OCI-LY1 (cell line): ENCODE results near the gene NEGR1.

Source experiments
- H2AFZ ChIP-seq: fragments of 200-600 bp; sonication (generic), shearing (Covaris generic); 2 replicates; pipeline ENCODE4 v1.6.0; 2014; ENCODE audit warnings: antibody characterized with exemption, mild to moderate bottlenecking, low read length
- H3F3A ChIP-seq: fragments of 200-600 bp; sonication (generic), shearing (Covaris generic); 2 replicates; pipeline ENCODE4 v1.6.0; 2014; ENCODE audit warnings: mild to moderate bottlenecking, antibody characterized with exemption, low read length, moderate library complexity; ENCODE audit not compliant: insufficient read depth
- H3K27ac ChIP-seq: fragments of 200-600 bp; sonication (generic); 2 replicates; pipeline ENCODE4 v1.5.1; 2014; ENCODE audit warnings: low read length, mixed run types, mild to moderate bottlenecking, low read depth; ENCODE audit not compliant: poor library complexity, severe bottlenecking
- H3K27me3 ChIP-seq: fragments of 200-600 bp; sonication (generic); 2 replicates; pipeline ENCODE4 v1.6.0; 2014; ENCODE audit warnings: antibody characterized with exemption, mild to moderate bottlenecking, low read length, moderate library complexity; ENCODE audit not compliant: insufficient read depth
- H3K36me3 ChIP-seq: fragments of 200-600 bp; sonication (generic); 2 replicates; pipeline ENCODE4 v1.6.1; 2014; ENCODE audit warnings: mild to moderate bottlenecking, antibody characterized with exemption, low read length, moderate library complexity, mixed read lengths; ENCODE audit not compliant: insufficient read depth
- H3K4me1 ChIP-seq: fragments of 200-600 bp; sonication (generic); 2 replicates; pipeline ENCODE4 v1.5.1; 2014; ENCODE audit warnings: mild to moderate bottlenecking, low read length, moderate library complexity; ENCODE audit not compliant: insufficient read depth, severe bottlenecking
- H3K4me2 ChIP-seq: fragments of 200-600 bp; sonication (generic), shearing (Covaris generic); 2 replicates; pipeline ENCODE4 v1.6.1; 2014; ENCODE audit warnings: low read length
- H3K4me3 ChIP-seq: fragments of 200-600 bp; sonication (generic); 2 replicates; pipeline ENCODE4 v1.5.1; 2014; ENCODE audit warnings: low read length, low read depth, mild to moderate bottlenecking, mixed read lengths; ENCODE audit not compliant: poor library complexity, severe bottlenecking
- H3K79me2 ChIP-seq: fragments of 200-600 bp; shearing (Covaris generic); 2 replicates; pipeline ENCODE4 v1.6.1; 2016; ENCODE audit warnings: mixed run types, low read length, mixed read lengths; ENCODE audit not compliant: insufficient read depth
- H3K9ac ChIP-seq: fragments of 200-600 bp; sonication (generic), shearing (Covaris generic); 2 replicates; pipeline ENCODE4 v1.6.1; 2014; ENCODE audit warnings: mild to moderate bottlenecking, low read length, mixed read lengths
- H3K9me2 ChIP-seq: fragments of 200-600 bp; sonication (generic), shearing (Covaris generic); 2 replicates; pipeline ENCODE4 v1.6.1; 2014; ENCODE audit warnings: low read depth, mild to moderate bottlenecking, low read length, mixed read lengths
- H3K9me3 ChIP-seq: fragments of 200-600 bp; shearing (Covaris generic); 2 replicates; pipeline ENCODE4 v1.6.1; 2014; ENCODE audit warnings: low read length, mixed read lengths
- H4K20me1 ChIP-seq: fragments of 200-600 bp; sonication (generic), shearing (Covaris generic); 2 replicates; pipeline ENCODE4 v1.6.0; 2016; ENCODE audit warnings: mild to moderate bottlenecking, low read length; ENCODE audit not compliant: insufficient read depth
- CTCF ChIP-seq: fragments of 200-600 bp; sonication (generic), shearing (Covaris generic); IDR thresholded peaks from 2 replicates; pipeline ENCODE4 v1.5.1; 2017; ENCODE audit warnings: mild to moderate bottlenecking, antibody characterized with exemption, low read length, moderate library complexity, mixed read lengths
- EZH2 ChIP-seq: fragments of 200-600 bp; sonication (generic), shearing (Covaris generic); IDR thresholded peaks from 2 replicates; pipeline ENCODE4 v1.8.0; 2017; ENCODE audit warnings: borderline replicate concordance, mixed run types, mild to moderate bottlenecking, antibody characterized with exemption, low read length, moderate library complexity, mixed read lengths

Gene NEGR1

GRCh38 chr1:71548398-71548890 is 733.9 kb downstream of the NEGR1 start:
- no peaks in the 10 kb centered on the region for H3K79me2 ChIP-seq
- no peak overlapping the region for H3K9ac ChIP-seq
- H3K4me3 ChIP-seq = no peak overlapping the region
- TF ChIP-seq CTCF = no peak
- no peak for TF ChIP-seq EZH2
- no peaks in the 10 kb centered on the region for H3K4me1 ChIP-seq
- H3K36me3 ChIP-seq = no peaks in the 10 kb centered on the region
- no peaks in the 10 kb centered on the region for H3K27me3 ChIP-seq
- no peak overlapping the region for H3K4me2 ChIP-seq
- no peaks in the 10 kb centered on the region for H3K9me2 ChIP-seq
- no peaks in the 10 kb centered on the region for H4K20me1 ChIP-seq
- no peak overlapping the region for H2AFZ ChIP-seq
- H3K27ac ChIP-seq = no peak overlapping the region
- no peaks in the 10 kb centered on the region for H3K9me3 ChIP-seq
- H3F3A ChIP-seq = no peaks in the 10 kb centered on the region

GRCh38 chr1:71542155-71542554 is 740.2 kb downstream of the NEGR1 start:
- Histone ChIP-seq H3K27ac (no peak overlapping the region), H3K27me3 (no peaks in the 10 kb centered on the region), H3K4me3 (no peak overlapping the region), H3K9me3 (no peaks in the 10 kb centered on the region), H4K20me1 (no peaks in the 10 kb centered on the region), H3K9ac (no peak overlapping the region), H3K4me1 (no peaks in the 10 kb centered on the region), H3K36me3 (no peaks in the 10 kb centered on the region), H3K4me2 (no peak overlapping the region), H2AFZ (no peak overlapping the region), H3K9me2 (no peaks in the 10 kb centered on the region), H3F3A (no peaks in the 10 kb centered on the region), H3K79me2 (no peaks in the 10 kb centered on the region)
- TF ChIP-seq EZH2 = no peak
- TF ChIP-seq CTCF = no peak

GRCh38 chr1:71533950-71534349 is 748.4 kb downstream of the NEGR1 start:
- no peak overlapping the region for H2AFZ ChIP-seq
- no peak overlapping the region for H3K9ac ChIP-seq
- H3K4me1 ChIP-seq = no peaks in the 10 kb centered on the region
- TF ChIP-seq CTCF = no peak
- no peak overlapping the region for H3K27ac ChIP-seq
- no peaks in the 10 kb centered on the region for H3K79me2 ChIP-seq
- H3K36me3 ChIP-seq = no peaks in the 10 kb centered on the region
- no peaks in the 10 kb centered on the region for H3F3A ChIP-seq
- H4K20me1 ChIP-seq = no peaks in the 10 kb centered on the region
- no peak overlapping the region for H3K4me3 ChIP-seq
- H3K9me3 ChIP-seq = no peaks in the 10 kb centered on the region
- no peaks in the 10 kb centered on the region for H3K27me3 ChIP-seq
- H3K9me2 ChIP-seq = no peaks in the 10 kb centered on the region
- no peak overlapping the region for H3K4me2 ChIP-seq
